GM19324 (cell line): ENCODE results near the gene C1orf35.

Source experiments
- ATAC-seq: cut with Tn5 transposase; IDR thresholded peaks from one replicate; pipeline ENCODE4 v1.9.1; 2021; ENCODE audit warnings: mild to moderate bottlenecking, moderate library complexity; ENCODE audit not compliant: unreplicated experiment, low FRiP score

Gene C1orf35

GRCh38 chr1:228096416-228097332, 6.5 kb downstream of the C1orf35 start:
- ATAC-seq: no peak

GRCh38 chr1:228095938-228096337, 7.2 kb downstream of the C1orf35 start:
- no peak for ATAC-seq

GRCh38 chr1:228095161-228095560, 8.0 kb downstream of the C1orf35 start:
- no peak for ATAC-seq

- ATAC-seq: no peak
Measured at GRCh38 chr1:228094432-228095016, 8.6 kb downstream of the C1orf35 start.

GRCh38 chr1:228093050-228093906, 9.8 kb downstream of the C1orf35 start:
- no peak for ATAC-seq

- no peak for ATAC-seq
Measured at GRCh38 chr1:228092342-228093049, 10.6 kb downstream of the C1orf35 start.

GRCh38 chr1:228091084-228091483, 12.0 kb downstream of the C1orf35 start:
- no peak for ATAC-seq

- no peak for ATAC-seq
Measured at GRCh38 chr1:228090613-228091081, 12.5 kb downstream of the C1orf35 start.

GRCh38 chr1:228089519-228090380, 13.4 kb downstream of the C1orf35 start:
- ATAC-seq: no peak

GRCh38 chr1:228088586-228089498, 14.3 kb downstream of the C1orf35 start:
- ATAC-seq: no peak

GRCh38 chr1:228087771-228088251, 15.3 kb downstream of the C1orf35 start:
- no peak for ATAC-seq

- ATAC-seq: no peak
Measured at GRCh38 chr1:228085287-228085951, 17.7 kb downstream of the C1orf35 start.

GRCh38 chr1:228084797-228085196, 18.3 kb downstream of the C1orf35 start:
- ATAC-seq: no peak

- ATAC-seq: no peak
Measured at GRCh38 chr1:228084325-228084724, 18.8 kb downstream of the C1orf35 start.

- no peak for ATAC-seq
Measured at GRCh38 chr1:228083871-228084278, 19.2 kb downstream of the C1orf35 start.

- ATAC-seq: peak; percentile 6
Measured at GRCh38 chr1:228082918-228083870, 19.9 kb downstream of the C1orf35 start.
